Stimulated activated CD4-positive, alpha-beta T cell treated with anti-CD3 and anti-CD28 coated beads, TNF-alpha, amount 100 ng/mL, for 24 hours (primary cell): ENCODE data around the gene LAPTM5.
"Not testable (repeated sequence)": the region's sequence is repeated elsewhere in the genome, so short reads cannot be mapped to it uniquely, and the experiment has no call there.

Experiments used
- DNase-seq, 3 experiments: peaks; one replicate each; pipeline ENCODE4 v3.0.0-alpha.2; 2020; ENCODE audit warnings: low read depth in 3 of 3

The LAPTM5 gene

GRCh38 chr1:30771005-30771404, 13.4 kb upstream of the LAPTM5 start:
- DNase-seq = no peak

DNA sequence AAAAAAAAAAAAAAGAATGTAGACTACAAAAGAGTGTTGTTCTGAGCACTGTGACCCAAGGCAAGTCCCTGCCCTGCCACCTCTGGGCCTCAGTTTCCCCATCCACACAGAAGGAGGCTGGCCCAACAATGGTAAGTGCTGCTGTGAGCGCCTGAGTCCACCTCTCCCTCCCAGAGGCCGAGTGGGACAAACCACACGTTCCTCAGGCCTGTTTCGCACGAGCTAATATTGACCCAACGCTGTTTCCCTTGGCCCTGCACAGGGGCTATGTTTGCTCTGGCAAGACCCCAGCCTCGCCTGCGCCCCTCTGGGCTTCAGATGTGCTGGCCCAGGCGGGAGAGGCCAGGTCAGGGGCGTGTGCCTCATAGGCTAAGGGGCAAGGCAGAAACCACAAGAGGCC, 12.6 kb upstream of the LAPTM5 start:
- no peak for DNase-seq

GRCh38 chr1:30768830-30769718, 11.5 kb upstream of the LAPTM5 start:
- DNase-seq = no peak

GRCh38 chr1:30768159-30768829, 10.7 kb upstream of the LAPTM5 start:
- no peak for DNase-seq

GRCh38 chr1:30766948-30767347, 9.4 kb upstream of the LAPTM5 start:
- DNase-seq = not testable (repeated sequence)

DNA sequence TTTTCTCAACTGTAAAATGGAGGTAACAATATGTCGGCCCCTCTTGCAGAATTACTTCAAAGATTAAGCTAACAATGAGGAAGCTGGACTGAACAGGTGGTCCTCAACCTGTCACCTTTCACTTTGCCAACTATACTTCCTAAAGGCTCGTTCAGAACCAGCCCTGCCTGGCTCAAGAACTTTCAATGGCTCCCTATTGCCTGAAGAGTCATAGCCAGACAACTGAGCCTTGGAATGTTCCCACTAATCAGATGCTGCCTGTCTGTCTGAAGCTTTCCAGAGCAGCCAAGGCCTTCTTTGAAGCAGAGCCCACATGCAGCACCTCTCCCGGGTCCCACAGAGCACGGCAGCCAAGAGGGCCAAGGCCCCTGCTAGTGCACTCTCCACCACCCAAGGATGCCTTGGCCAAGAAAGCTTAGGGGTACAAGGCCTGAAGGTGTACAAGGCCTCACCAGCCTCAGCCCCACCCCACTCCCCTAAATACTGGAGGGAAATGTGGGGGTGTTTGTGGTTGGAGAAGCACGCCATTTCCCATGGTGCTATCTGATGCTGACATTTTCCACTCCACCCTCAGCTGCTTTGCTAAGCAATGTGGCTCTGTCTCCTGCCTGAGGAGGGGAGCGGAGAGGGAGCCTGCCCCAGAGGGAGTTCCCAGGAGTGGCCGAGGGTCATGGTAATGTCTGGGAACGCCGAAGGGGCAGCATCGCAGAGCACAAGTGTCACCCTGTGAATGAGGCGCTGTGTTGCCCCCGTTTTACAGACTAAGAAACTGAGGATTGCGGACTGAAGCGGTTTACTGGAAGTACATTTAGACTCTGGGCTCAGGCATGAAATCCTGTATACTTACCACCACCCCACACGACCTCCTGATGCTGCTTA, 8.2 kb upstream of the LAPTM5 start:
- DNase-seq = no peak

GRCh38 chr1:30764939-30765555, 7.5 kb upstream of the LAPTM5 start:
- no peak for DNase-seq

DNA sequence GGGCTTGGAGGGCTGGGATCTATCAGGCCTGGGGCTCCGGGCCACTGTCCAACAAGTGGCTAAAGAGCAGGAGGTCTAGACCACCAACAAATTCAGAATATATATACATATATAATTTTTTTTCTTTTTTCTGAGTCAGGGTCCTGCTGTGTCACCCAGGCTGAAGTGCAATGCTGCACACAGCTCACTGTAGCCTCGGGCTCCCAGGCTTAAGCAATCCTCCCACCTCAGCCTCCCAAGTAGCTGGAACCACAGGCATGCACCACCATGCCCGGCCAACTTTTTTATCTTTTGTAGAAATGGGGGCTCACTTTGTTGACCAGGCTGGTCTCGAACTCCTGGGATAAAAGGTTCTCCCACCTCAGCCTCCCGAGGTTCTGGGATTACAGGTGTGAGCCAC, 6.8 kb upstream of the LAPTM5 start:
- no peak for DNase-seq

DNA sequence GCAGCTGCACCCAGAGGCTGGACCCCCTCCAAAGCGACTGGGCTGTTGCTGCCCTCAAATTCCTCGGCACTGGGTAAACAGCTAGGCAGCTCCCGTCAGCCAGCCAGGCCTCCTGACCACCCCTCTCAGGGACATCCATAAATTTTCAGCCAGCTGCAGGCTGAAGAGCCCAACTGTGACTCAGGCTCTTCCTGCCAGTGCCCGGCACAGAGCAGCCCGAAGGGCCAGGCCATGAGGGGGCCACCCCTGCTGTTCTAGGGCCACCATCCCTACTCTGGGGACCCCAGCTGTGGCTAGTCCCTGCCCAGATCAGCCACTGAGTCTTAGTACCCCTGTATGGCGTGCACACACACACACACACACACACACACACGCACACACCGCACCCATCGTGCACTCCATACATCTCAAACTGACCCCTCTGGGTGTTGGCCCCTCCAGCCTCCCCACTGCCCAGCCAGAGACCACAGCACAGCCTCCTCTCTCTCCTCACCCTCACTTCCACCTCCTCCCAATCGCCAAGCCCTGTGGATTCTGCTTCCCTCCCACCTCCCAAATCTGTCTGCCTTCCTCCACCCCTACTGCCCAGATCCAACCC, 6.2 kb upstream of the LAPTM5 start:
- no peak for DNase-seq

DNA sequence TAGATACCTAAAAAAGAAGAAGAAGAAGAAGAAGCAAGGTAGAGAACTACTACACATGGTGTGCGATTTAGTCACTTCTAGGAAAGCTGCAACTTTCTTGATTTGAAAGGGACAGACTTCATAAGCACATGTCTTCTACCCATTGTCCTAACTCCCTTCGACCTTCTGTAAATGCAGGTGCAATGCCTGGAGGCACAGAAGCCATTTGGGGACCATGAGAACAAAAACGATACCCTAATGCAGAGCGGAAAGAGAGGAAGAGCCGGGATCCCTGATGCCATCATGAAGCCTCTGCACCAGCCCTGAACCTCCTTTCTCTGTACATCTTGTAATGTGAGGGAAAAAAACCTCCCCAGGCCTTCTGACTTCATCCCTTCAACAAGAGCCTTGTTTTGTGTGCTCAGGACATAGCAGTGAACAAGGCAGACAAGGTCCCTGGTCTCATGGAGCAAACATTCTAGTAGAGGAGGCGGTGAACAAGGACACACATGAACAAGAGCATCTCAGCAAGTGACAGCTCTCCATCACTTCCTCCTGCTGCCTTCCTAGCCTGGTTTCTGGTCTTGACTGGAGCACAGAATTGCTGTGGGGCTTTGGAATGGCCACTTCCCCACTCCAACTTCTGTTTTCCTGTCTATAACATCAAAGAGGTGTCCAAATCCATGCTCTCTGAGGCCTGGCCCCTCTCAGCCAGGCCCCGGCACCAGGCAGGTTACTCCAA, 5.5 kb upstream of the LAPTM5 start:
- no peak for DNase-seq

- DNase-seq = no peak
These were observed 4.8 kb upstream of the LAPTM5 start for GRCh38 chr1:30762152-30762929.

DNA sequence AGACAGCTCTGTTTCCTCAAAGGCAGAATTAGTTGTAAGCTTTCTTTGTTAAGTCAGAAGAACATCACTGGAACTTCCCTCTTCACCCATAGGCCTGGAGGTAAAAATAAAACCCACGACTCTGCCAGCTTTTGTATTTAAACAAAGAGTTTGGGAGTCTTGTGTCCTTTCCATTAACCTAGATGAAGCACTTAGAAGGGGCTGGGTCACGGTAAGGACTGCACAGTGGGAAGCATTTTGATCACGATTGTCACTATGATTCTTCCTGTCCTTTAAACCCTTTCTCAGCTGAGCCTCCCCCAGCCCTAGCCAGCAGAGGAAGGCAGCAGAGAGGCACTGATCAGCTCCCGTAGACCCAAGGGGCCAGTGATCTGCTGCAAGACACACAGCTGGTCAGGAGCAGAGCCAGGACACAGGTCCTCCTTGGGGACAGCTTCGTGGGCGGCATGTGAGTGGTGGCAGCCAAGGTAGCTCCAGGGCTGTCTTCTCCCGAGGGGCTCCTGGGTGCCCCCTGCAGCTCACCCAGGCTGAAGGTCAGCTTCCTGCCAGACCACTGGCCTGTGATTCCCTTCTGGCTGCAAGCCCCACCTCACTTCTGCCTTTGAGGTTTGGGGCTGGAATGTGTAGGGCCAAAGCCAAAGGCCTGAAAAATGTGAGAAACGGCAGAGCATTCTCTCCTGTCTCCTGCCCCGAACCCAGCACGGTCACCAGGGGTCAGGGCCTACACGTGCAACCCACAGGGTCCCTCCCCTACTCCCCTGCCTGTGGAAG, 4.0 kb upstream of the LAPTM5 start:
- DNase-seq = no peak

- DNase-seq = no peak
These were observed 3.2 kb upstream of the LAPTM5 start for GRCh38 chr1:30760596-30761324.

- DNase-seq = no peak
These were observed 2.2 kb upstream of the LAPTM5 start for GRCh38 chr1:30759718-30760281.

DNA sequence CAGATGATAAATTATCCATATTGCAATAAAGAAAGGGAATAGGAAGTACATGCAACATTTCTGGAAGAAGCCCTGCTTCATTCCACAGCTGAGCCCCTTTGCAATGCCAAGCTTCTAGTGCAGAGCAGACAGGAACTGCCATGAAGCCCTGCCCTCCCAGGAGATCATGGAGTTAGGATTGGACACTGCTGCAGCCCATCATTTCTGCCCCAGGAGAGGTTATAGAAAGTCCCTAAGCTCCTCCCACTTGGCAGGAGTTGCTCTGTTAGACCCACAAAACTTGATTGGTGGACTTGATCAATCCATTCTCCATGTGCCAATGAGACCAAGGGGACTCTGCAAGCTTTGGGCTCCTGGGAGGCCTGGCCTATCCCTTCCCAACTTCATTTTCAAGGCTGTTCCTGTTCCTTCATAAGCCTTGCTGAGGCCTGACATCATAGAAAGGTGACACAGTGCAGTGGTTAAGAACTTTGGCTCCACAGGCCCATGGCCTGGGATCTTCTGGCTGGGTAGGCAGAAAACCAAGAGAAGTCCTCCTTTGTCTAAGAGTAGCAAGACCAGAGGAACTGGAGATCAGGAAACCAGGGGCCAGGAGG, 1.3 kb upstream of the LAPTM5 start:
- no peak for DNase-seq

DNA sequence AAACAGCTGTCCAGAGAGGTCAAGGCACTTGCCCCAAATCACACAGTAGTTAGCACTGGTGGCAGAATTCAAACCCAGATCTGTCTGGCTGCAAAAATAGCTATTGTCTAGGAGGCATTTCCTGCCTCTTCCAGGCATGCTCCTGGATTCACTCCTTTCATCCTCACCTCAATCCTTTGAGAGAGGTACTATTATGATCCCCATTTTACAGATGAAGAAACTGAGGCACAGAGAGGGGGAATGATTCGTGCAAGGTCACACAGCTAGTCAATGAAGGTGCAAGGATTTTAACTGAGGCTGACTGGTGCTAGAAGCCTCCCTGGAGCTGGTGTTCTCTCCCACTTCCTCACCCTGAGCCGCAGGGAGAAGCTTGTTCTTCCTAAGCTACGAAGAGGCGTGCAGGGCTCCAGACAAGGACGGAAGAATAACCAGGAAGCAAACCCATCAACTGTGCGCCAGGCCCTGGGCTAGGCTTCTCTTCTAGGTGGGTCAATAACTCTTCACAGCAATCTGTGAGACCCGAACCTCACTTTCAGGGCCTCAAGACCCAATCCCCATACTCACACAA, 631 bp upstream of the LAPTM5 start:
- DNase-seq = no peak
